ENCODE data around the gene RNASE13.

Gene RNASE13

DNA sequence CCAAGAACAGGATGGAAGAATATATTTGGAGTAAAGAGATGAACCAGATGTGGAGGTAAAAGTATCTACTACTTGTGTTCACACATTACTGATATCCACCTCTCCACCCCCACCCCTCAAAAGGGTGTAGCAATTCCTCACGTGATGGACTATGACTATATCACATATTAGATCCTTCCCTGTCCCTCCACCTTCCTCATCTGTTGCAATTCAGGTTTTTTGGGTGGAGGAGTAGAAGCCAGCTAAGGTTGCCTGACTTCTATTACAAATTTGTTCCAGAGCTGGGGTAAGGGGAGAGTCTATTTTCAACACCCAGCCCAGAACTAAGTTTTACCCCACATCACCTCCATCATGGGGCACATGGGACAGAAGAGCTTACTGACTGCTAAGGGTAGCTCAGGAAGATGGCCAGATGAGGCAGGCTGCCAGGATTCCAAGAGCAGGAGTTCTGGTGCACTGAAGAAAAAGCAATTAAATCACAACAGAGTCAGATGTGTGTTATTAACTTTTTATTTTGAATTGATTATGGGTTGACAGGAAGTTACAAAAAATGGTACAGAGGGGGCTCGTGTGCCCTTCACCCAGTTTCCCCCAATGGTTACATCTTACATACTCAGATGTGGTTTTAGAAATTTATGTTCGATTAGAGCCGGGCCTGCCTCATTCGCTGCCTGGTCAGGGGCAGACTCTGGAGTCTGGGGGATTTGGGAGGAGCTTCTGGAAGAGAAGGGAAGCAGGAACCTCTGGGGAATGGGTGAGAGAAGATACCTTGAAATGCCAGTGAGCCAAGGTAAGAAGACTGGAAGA is 2.1 kb downstream of the RNASE13 start:
- TF ChIP-seq, protein P1, sequence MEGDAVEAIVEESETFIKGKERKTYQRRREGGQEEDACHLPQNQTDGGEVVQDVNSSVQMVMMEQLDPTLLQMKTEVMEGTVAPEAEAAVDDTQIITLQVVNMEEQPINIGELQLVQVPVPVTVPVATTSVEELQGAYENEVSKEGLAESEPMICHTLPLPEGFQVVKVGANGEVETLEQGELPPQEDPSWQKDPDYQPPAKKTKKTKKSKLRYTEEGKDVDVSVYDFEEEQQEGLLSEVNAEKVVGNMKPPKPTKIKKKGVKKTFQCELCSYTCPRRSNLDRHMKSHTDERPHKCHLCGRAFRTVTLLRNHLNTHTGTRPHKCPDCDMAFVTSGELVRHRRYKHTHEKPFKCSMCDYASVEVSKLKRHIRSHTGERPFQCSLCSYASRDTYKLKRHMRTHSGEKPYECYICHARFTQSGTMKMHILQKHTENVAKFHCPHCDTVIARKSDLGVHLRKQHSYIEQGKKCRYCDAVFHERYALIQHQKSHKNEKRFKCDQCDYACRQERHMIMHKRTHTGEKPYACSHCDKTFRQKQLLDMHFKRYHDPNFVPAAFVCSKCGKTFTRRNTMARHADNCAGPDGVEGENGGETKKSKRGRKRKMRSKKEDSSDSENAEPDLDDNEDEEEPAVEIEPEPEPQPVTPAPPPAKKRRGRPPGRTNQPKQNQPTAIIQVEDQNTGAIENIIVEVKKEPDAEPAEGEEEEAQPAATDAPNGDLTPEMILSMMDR (IDR thresholded peaks at IDR 0.05; ENCODE audit: low read depth, low read length), result no peak
- H3K4me3 ChIP-seq (ENCODE audit: low read depth, low read length), result no peak overlapping the region

DNA sequence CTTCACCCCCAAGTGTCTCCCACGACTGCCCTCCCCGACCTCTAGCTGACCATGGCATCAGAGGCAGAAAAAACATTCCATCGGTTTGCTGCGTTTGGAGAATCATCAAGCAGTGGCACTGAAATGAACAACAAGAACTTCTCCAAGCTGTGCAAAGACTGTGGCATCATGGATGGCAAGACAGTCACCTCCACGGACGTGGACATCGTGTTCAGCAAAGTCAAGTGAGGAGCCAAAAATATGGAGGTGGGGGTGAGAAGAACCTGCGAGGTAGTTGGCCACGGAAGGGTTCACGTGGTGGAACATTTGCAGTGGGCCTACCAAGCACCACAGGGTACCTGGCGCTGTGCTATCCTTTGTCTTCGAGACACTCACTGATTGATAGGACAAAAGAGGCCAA is 4.1 kb downstream of the RNASE13 start:
- no peak overlapping the region for H3K4me3 ChIP-seq (ENCODE audit: low read depth, low read length)
- TF ChIP-seq, protein P1 (IDR thresholded peaks at IDR 0.05; ENCODE audit: low read depth, low read length), result no peak

DNA sequence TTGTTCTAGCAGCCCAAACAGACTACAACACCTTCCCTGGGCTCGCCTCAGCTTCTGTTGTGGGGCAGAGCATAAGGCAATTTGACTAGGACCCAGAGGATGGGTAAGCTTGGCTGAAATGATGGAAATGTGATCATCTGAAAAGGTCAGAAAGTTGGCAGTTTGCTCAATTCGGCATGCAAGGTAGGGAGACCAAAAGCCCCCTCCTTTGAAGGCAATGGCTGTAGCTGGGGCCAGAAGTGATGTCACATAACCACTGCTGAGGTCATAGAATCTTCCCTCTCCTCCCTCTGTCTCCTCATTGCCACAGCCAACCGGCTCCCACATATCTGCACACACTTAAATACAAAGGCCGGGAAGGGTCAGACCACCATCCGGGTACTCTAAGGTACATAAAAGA is 4.7 kb downstream of the RNASE13 start, which contains the start of gene TPPP2:
Gene TPPP2, plus strand, starts transcription at position 301 of the 400 bp plus-strand sequence. CDS start 365 bp downstream, outside the sequence.
- no peak within 1 kb of the TSS for H3K4me3 ChIP-seq (ENCODE audit: low read depth, low read length)
- TF ChIP-seq, protein P1 (IDR thresholded peaks at IDR 0.05; ENCODE audit: low read depth, low read length), result no peak

DNA sequence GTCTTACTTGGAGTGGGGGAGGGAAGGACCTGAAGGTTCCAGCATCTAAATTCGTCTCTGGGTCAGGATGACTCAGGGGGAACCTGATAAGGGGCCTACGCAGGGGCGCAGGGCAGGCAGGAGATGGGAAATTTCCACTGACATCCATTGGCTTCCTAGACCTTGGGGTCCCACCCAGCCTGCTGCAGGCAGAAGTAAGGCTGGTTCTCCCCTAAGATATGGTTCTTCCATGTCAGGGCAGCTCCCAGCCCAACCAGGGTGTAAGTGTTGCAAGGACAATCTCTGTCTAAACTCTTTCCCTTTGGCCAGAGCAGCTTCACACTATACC is 7.7 kb downstream of the RNASE13 start:
- no peak overlapping the region for H3K4me3 ChIP-seq (ENCODE audit: low read depth, low read length)
- TF ChIP-seq, protein P1 (IDR thresholded peaks at IDR 0.05; ENCODE audit: low read depth, low read length), result no peak

- no peak overlapping the region for H3K4me3 ChIP-seq (ENCODE audit: low read depth, low read length)
- TF ChIP-seq, protein P1 (IDR thresholded peaks at IDR 0.05; ENCODE audit: low read depth, low read length), result no peak
Measured at GRCh38 chr14:21026274-21026987, 8.2 kb downstream of the RNASE13 start.

DNA sequence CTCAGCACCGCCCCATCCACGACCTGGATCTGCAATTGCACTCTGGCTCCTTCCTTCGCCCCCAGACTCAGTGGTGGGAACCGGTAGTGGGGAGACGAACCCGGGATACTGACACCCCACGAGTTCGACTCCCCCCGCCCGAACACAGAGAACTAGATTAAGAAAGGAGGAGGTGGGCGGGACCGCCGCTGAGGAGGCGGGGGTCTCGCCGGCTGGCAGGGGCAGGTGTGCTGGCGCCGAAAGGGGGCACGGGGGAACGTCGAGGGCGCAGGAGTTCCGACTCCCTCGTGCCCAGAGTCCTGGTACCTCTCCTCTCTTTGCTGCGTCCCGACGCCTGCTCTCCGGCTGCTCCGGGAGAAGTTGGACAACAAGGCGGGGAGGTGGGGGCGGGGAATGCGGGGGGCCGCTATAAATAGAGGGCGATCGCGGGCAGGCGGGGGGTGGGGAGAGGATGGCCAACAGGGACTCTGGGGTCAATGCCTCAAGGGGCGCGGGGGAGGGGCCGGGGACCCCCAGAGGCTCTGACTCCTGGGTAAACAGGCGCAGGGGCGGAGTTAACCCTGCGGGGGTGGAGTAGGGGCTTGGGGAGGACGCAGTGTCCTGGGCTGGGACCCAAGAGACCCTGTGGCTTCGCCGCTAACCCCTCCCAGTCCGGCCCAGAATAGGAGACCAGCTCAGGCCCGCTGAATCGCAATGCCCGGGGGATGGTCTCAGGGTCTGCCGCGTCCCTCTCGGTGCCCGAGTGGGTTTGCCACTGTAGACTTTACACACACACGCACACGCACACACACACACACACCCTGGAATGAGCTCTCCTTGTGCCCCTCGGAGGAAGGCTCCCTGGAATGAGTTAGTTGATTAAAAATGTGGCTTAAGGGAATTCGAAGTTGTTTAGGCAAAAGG is 9.0 kb downstream of the RNASE13 start:
- H3K4me3 ChIP-seq (ENCODE audit: low read depth, low read length), result no peak overlapping the region

More for the DNA sequence above, 9.0 kb downstream of the RNASE13 start:
- TF ChIP-seq, protein P1 (IDR thresholded peaks at IDR 0.05; ENCODE audit: low read depth, low read length), result no peak
